HL-60 (cell line): ENCODE data around the gene KIF26B.

ENCODE experiments used
- DNase-seq, 2 experiments: peaks; one replicate each; pipeline ENCODE4 v3.0.0-alpha.2; 2010 to 2020; ENCODE audit warnings: low read depth in 1 of 2, low spot score in 1 of 2
- H3K27ac ChIP-seq: fragments of 250-450 bp; sonication (Bioruptor Pico); replicated peaks from 2 replicates; pipeline ENCODE4 v1.5.1; 2020; ENCODE audit warnings: mild to moderate bottlenecking, moderate library complexity
- H3K27me3 ChIP-seq: fragments of 250-450 bp; sonication (Bioruptor Pico); 2 replicates; pipeline ENCODE4 v1.5.1; 2021; ENCODE audit warnings: mild to moderate bottlenecking, moderate library complexity; ENCODE audit not compliant: insufficient read depth, poor library complexity, severe bottlenecking
- H3K4me3 ChIP-seq: replicated peaks from 2 replicates; pipeline ENCODE4 v1.5.1; 2011; ENCODE audit warnings: mild to moderate bottlenecking, control low read depth, low read length; ENCODE audit not compliant: insufficient read depth
- GABPA ChIP-seq: IDR thresholded peaks from 2 replicates; pipeline ENCODE4 v1.6.1; 2012; ENCODE audit warnings: low read depth
- POLR2AphosphoS5 ChIP-seq: IDR thresholded peaks from 2 replicates; pipeline ENCODE4 v1.6.1; 2012; ENCODE audit warnings: low read depth
- SPI1 ChIP-seq: IDR thresholded peaks from 2 replicates; pipeline ENCODE4 v1.6.1; 2012; ENCODE audit warnings: low read depth, mild to moderate bottlenecking, borderline replicate concordance
- TF ChIP-seq, protein P1 (sequence below): IDR thresholded peaks from one replicate; pipeline ENCODE4 v1.5.1; 2011; ENCODE audit warnings: low read length, control low read depth, inconsistent platforms; ENCODE audit not compliant: insufficient read depth
- TF ChIP-seq, protein P2 (sequence below): IDR thresholded peaks from 2 replicates; pipeline ENCODE4 v1.6.1; 2012; ENCODE audit warnings: low read depth; ENCODE audit not compliant: insufficient replicate concordance

KIF26B gene

DNA sequence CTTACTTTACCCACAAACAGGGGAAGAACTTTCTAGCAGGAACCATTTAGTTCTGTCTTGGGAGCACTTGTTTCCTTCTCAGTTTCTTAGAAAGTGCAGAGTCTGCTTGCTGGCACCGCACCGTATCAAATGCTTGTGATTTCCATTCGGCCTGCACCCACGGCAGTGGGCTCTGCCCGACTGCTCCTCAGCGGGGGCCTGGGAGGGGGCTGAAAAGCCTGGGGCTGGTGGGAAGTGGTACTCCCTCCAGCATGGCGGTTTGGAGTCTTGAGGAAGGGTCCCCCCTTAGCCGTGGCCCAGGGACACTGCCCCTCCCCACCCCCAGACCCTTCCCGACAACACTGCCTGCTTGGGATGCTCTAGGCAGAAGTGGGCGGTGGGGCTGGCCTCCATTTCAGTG lies 57.0 kb downstream of the KIF26B start:
- no peak for DNase-seq
- TF ChIP-seq, protein P1, sequence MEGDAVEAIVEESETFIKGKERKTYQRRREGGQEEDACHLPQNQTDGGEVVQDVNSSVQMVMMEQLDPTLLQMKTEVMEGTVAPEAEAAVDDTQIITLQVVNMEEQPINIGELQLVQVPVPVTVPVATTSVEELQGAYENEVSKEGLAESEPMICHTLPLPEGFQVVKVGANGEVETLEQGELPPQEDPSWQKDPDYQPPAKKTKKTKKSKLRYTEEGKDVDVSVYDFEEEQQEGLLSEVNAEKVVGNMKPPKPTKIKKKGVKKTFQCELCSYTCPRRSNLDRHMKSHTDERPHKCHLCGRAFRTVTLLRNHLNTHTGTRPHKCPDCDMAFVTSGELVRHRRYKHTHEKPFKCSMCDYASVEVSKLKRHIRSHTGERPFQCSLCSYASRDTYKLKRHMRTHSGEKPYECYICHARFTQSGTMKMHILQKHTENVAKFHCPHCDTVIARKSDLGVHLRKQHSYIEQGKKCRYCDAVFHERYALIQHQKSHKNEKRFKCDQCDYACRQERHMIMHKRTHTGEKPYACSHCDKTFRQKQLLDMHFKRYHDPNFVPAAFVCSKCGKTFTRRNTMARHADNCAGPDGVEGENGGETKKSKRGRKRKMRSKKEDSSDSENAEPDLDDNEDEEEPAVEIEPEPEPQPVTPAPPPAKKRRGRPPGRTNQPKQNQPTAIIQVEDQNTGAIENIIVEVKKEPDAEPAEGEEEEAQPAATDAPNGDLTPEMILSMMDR, result no peak
- TF ChIP-seq, protein P2, sequence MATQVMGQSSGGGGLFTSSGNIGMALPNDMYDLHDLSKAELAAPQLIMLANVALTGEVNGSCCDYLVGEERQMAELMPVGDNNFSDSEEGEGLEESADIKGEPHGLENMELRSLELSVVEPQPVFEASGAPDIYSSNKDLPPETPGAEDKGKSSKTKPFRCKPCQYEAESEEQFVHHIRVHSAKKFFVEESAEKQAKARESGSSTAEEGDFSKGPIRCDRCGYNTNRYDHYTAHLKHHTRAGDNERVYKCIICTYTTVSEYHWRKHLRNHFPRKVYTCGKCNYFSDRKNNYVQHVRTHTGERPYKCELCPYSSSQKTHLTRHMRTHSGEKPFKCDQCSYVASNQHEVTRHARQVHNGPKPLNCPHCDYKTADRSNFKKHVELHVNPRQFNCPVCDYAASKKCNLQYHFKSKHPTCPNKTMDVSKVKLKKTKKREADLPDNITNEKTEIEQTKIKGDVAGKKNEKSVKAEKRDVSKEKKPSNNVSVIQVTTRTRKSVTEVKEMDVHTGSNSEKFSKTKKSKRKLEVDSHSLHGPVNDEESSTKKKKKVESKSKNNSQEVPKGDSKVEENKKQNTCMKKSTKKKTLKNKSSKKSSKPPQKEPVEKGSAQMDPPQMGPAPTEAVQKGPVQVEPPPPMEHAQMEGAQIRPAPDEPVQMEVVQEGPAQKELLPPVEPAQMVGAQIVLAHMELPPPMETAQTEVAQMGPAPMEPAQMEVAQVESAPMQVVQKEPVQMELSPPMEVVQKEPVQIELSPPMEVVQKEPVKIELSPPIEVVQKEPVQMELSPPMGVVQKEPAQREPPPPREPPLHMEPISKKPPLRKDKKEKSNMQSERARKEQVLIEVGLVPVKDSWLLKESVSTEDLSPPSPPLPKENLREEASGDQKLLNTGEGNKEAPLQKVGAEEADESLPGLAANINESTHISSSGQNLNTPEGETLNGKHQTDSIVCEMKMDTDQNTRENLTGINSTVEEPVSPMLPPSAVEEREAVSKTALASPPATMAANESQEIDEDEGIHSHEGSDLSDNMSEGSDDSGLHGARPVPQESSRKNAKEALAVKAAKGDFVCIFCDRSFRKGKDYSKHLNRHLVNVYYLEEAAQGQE, result no peak
- no peak for TF ChIP-seq POLR2AphosphoS5
- H3K4me3 ChIP-seq, result no peak overlapping the region
- H3K27ac ChIP-seq, result no peak overlapping the region
- H3K27me3 ChIP-seq, result no peaks in the 10 kb centered on the region

DNA sequence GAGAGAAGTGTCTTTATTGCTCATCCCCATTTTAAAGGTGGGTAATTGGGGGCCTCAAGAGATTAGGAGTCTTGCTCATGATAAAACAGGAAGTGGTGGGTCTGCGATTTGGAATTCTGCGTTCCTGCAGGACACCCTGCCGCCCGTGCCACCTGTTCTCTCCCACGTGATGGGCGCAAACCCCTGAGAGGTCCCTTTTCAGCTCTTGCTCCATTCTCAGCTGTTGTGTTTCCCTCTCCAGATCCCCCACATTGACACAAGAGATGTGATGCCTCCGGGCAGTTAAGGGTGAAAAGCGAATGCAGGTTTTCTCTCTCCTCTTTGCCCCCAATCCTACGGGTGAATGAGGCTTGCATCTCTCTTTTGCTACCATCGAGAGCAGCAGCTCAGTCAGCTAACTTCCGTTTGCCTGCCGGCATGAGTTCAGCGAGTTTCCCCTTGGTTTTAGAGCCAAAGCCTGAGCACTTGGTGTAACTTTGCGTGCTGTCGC lies 57.5 kb downstream of the KIF26B start:
- Histone ChIP-seq H3K27ac (no peak overlapping the region), H3K4me3 (no peak overlapping the region), H3K27me3 (no peaks in the 10 kb centered on the region)
- DNase-seq, result no peak
- TF ChIP-seq GABPA (no peak), POLR2AphosphoS5 (no peak), SPI1 (no peak)
- TF ChIP-seq, protein P2, result no peak
- TF ChIP-seq, protein P1, result no peak

DNA sequence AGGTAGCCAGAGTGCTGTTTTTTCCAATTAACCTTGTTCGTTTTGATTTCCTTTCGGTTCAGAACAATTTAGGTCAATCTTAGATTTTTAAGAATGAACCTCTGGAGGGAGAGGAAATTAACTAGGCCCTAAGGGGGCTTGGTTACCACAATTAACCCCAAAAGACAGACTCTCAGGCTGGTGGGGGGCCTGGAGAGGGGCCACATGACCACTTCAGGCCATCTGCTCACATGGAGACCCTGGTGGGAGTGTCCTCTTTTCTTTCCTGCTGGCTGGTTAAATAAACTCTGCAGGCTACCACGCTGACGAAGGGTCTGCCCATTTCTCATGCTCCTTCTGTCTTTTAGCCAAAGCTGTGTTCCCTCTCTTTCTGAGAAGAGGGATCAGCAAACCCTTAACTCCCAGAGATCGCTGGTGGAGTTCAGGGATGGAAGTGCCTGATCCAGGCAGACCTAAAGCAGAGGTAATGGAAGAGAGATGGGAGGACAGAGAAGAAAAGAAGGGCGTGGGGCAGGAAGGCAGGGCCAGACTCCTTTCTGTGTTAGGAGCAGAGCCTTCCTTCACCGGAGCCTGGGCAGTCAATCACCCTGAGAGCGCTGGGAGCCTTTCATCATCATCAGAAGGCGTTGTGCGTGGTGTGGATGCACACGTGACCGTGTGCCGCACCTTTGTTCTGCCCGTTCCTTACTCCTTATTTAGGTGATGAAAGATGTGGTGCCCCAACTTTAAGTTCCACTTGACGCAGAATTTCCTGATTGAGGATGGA lies 58.5 kb downstream of the KIF26B start:
- Histone ChIP-seq H3K27ac (no peak overlapping the region), H3K27me3 (no peaks in the 10 kb centered on the region), H3K4me3 (no peak overlapping the region)
- no peak for DNase-seq
- TF ChIP-seq SPI1 (no peak), GABPA (no peak), POLR2AphosphoS5 (no peak)
- TF ChIP-seq, protein P1, result no peak
- TF ChIP-seq, protein P2, result no peak
